IPS-18c (cell line): ENCODE data around the gene EXO1.
"Not testable (repeated sequence)": the region's sequence is repeated elsewhere in the genome, so short reads cannot be mapped to it uniquely, and the experiment has no call there.

ENCODE experiments used
- H3K4me3 ChIP-seq: 2 replicates; pipeline ENCODE4 v1.7.0; 2013; ENCODE audit warnings: low read depth, mild to moderate bottlenecking, low read length, moderate library complexity; ENCODE audit not compliant: insufficient read depth
- H3K9me3 ChIP-seq: one replicate; pipeline ENCODE4 v1.6.1; 2013; ENCODE audit warnings: mild to moderate bottlenecking, low read length, moderate library complexity; ENCODE audit not compliant: control insufficient read depth, insufficient read depth

Gene EXO1

GRCh38 chr1:241847796-241848685 lies at the start of gene EXO1:
EXO1 (plus strand) TSS chr1:241848204; CDS start chr1:241850426, 2,222 bp downstream.
- Histone ChIP-seq H3K4me3 (peak within 1 kb of the TSS; percentile 93), H3K9me3 (no peaks in the 10 kb centered on the region)

- no peaks in the 10 kb centered on the region for H3K9me3 ChIP-seq
- no peak overlapping the region for H3K4me3 ChIP-seq
Measured at GRCh38 chr1:241799416-241799815, 48.6 kb upstream of the EXO1 start.

GRCh38 chr1:241800640-241801039 lies 47.4 kb upstream of the EXO1 start:
- Histone ChIP-seq H3K4me3 (no peak overlapping the region), H3K9me3 (no peaks in the 10 kb centered on the region)

- H3K4me3 ChIP-seq: no peak overlapping the region
- H3K9me3 ChIP-seq: no peaks in the 10 kb centered on the region
Measured at GRCh38 chr1:241802863-241803262, 45.1 kb upstream of the EXO1 start.

- not testable (repeated sequence) for H3K4me3 ChIP-seq, H3K9me3 ChIP-seq
Measured at GRCh38 chr1:241804706-241805105, 43.3 kb upstream of the EXO1 start.

GRCh38 chr1:241808265-241808664 lies 39.7 kb upstream of the EXO1 start:
- Histone ChIP-seq H3K9me3 (peaks cover 2% of the 10 kb centered on the region), H3K4me3 (no peak overlapping the region)

- H3K9me3 ChIP-seq: peaks cover 2% of the 10 kb centered on the region
- H3K4me3 ChIP-seq: no peak overlapping the region
Measured at GRCh38 chr1:241810769-241811405, 37.1 kb upstream of the EXO1 start.

GRCh38 chr1:241813768-241814320 lies 34.2 kb upstream of the EXO1 start:
- H3K4me3 ChIP-seq: no peak overlapping the region
- H3K9me3 ChIP-seq: peaks cover 2% of the 10 kb centered on the region

- no peak overlapping the region for H3K4me3 ChIP-seq
Measured at GRCh38 chr1:241816008-241816407, 32.0 kb upstream of the EXO1 start.

GRCh38 chr1:241817331-241817792 lies 30.6 kb upstream of the EXO1 start:
- no peak overlapping the region for H3K4me3 ChIP-seq
- no peaks in the 10 kb centered on the region for H3K9me3 ChIP-seq

More at GRCh38 chr1:241816008-241816407, 32.0 kb upstream of the EXO1 start:
- no peaks in the 10 kb centered on the region for H3K9me3 ChIP-seq

- no peak overlapping the region for H3K4me3 ChIP-seq
- H3K9me3 ChIP-seq: no peaks in the 10 kb centered on the region
Measured at GRCh38 chr1:241817956-241818612, 29.9 kb upstream of the EXO1 start.

- no peak overlapping the region for H3K4me3 ChIP-seq
- no peaks in the 10 kb centered on the region for H3K9me3 ChIP-seq
Measured at GRCh38 chr1:241819340-241819866, 28.6 kb upstream of the EXO1 start.

GRCh38 chr1:241821363-241821762 lies 26.6 kb upstream of the EXO1 start:
- Histone ChIP-seq H3K4me3 (no peak overlapping the region), H3K9me3 (no peaks in the 10 kb centered on the region)

GRCh38 chr1:241822846-241823245 lies 25.2 kb upstream of the EXO1 start:
- Histone ChIP-seq H3K4me3 (no peak overlapping the region), H3K9me3 (no peaks in the 10 kb centered on the region)

GRCh38 chr1:241823925-241824324 lies 24.1 kb upstream of the EXO1 start:
- H3K4me3 ChIP-seq: no peak overlapping the region
- no peaks in the 10 kb centered on the region for H3K9me3 ChIP-seq

GRCh38 chr1:241825581-241825980 lies 22.4 kb upstream of the EXO1 start:
- no peaks in the 10 kb centered on the region for H3K9me3 ChIP-seq
- no peak overlapping the region for H3K4me3 ChIP-seq

GRCh38 chr1:241826613-241827012 lies 21.4 kb upstream of the EXO1 start:
- not testable (repeated sequence) for H3K4me3 ChIP-seq

More at GRCh38 chr1:241826613-241827012, 21.4 kb upstream of the EXO1 start:
- H3K9me3 ChIP-seq: not testable (repeated sequence)
